Endothelial cell of umbilical vein (primary cell): ENCODE measurements around the gene KCMF1.

Source experiments
- CTCF ChIP-seq, 2 donors: IDR thresholded peaks; 1 replicate in 1 of 2; 2 replicates in 1 of 2; pipeline ENCODE4 v1.5.1; 2011; ENCODE audit warnings: low read length in 2 of 2, mild to moderate bottlenecking in 2 of 2, moderate library complexity in 2 of 2, control low read depth in 1 of 2, inconsistent platforms in 1 of 2, low read depth in 1 of 2; ENCODE audit not compliant: insufficient read depth in 1 of 2; ENCODE audit errors: extremely low read depth in 1 of 2
- EZH2 ChIP-seq: IDR thresholded peaks from 2 replicates; pipeline ENCODE4 v1.6.1; 2012; ENCODE audit warnings: borderline replicate concordance, low read depth, mild to moderate bottlenecking, moderate library complexity, low read length, inconsistent platforms; ENCODE audit not compliant: severe bottlenecking
- FOS ChIP-seq: IDR thresholded peaks from 2 replicates; pipeline ENCODE4 v1.6.1; 2011; ENCODE audit warnings: mild to moderate bottlenecking, low read length, moderate library complexity, borderline replicate concordance; ENCODE audit not compliant: insufficient read depth
- MYC ChIP-seq: IDR thresholded peaks from one replicate; pipeline ENCODE4 v1.6.1; 2011; ENCODE audit warnings: mild to moderate bottlenecking, low read depth, low read length
- POLR2A ChIP-seq: IDR thresholded peaks from 2 replicates; pipeline ENCODE4 v1.6.1; 2012; ENCODE audit warnings: low read depth, mild to moderate bottlenecking, control low read depth, low read length
- POLR2AphosphoS5 ChIP-seq: IDR thresholded peaks from 2 replicates; pipeline ENCODE4 v1.6.1; 2012; ENCODE audit warnings: low read depth, mild to moderate bottlenecking, control low read depth, low read length, moderate library complexity; ENCODE audit not compliant: insufficient read depth
- TF ChIP-seq, protein P1 (sequence below): IDR thresholded peaks from 2 replicates; pipeline ENCODE4 v1.6.1; 2011; ENCODE audit not compliant: insufficient read depth, insufficient read length

DNA sequence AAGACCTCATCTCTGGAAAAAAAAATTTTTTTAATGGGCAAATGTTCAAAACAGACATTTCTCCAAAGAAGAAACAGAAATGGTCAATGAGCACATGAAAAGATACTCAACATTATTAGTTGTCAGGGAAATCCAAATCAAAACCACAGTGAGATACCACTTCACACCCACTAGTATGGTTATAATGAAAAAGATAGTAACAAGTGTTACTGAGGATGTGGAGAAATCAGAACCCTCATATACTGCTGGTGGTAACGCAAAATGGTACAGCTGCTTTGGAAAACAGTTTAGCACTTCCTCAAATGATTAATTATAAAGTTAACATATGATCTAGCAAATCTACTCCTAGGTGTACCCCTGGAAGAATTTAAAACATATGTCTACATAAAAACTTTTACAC, 133.3 kb downstream of the KCMF1 start:
- TF ChIP-seq CTCF (IDR thresholded peaks at IDR 0.05; ENCODE audit: extremely low read depth in 1 of 2, insufficient read depth in 1 of 2, low read depth in 1 of 2, low read length in 2 of 2) (no peak), POLR2A (no peak), POLR2AphosphoS5 (no peak), EZH2 (no peak), MYC (no peak), FOS (no peak)
- TF ChIP-seq, protein P1, sequence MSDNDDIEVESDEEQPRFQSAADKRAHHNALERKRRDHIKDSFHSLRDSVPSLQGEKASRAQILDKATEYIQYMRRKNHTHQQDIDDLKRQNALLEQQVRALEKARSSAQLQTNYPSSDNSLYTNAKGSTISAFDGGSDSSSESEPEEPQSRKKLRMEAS: no peak
